ENCODE results near the gene ZNF423.

ZNF423 gene

GRCh38 chr16:49473773-49474172 is 382.1 kb downstream of the ZNF423 start:
- no peaks in the 10 kb centered on the region for H4K20me1 ChIP-seq (ENCODE audit: insufficient read depth, low read length)
- H3K4me3 ChIP-seq (ENCODE audit: low read depth, low read length, poor library complexity, severe bottlenecking) = no peak overlapping the region
- 0 out of 2 replicates have a peak, but pooled peaks cover 4% of the 10 kb centered on the region for H3K27me3 ChIP-seq (ENCODE audit: insufficient read depth, low read length)
- no peaks in the 10 kb centered on the region for H3K36me3 ChIP-seq (ENCODE audit: insufficient read depth, low read length)
- H3K79me2 ChIP-seq (ENCODE audit: insufficient read depth, low read length) = no peaks in the 10 kb centered on the region
- no peak for TF ChIP-seq EZH2 (IDR thresholded peaks at IDR 0.05; ENCODE audit: borderline replicate concordance, low read length)
- no peak for TF ChIP-seq CTCF (IDR thresholded peaks at IDR 0.05; ENCODE audit: low read length)
- H3K4me1 ChIP-seq (ENCODE audit: insufficient read depth, low read length, severe bottlenecking) = peaks cover 7% of the 10 kb centered on the region
- H3K27ac ChIP-seq (ENCODE audit: low read depth, low read length, poor library complexity, severe bottlenecking) = no peak overlapping the region
- H3K9ac ChIP-seq (ENCODE audit: low read length) = no peak overlapping the region
- no peak overlapping the region for H2AFZ ChIP-seq (ENCODE audit: low read length)
- no peak overlapping the region for H3K4me2 ChIP-seq (ENCODE audit: low read length)
- no peaks in the 10 kb centered on the region for H3K9me3 ChIP-seq (ENCODE audit: low read length)
- H3F3A ChIP-seq (ENCODE audit: insufficient read depth, low read length) = no peaks in the 10 kb centered on the region
- no peaks in the 10 kb centered on the region for H3K9me2 ChIP-seq (ENCODE audit: low read depth, low read length)

- TF ChIP-seq EZH2 (IDR thresholded peaks at IDR 0.05; ENCODE audit: borderline replicate concordance, low read length) (no peak), CTCF (IDR thresholded peaks at IDR 0.05; ENCODE audit: low read length) (no peak)
- H3K9me2 ChIP-seq (ENCODE audit: low read depth, low read length) = no peaks in the 10 kb centered on the region
- no peaks in the 10 kb centered on the region for H4K20me1 ChIP-seq (ENCODE audit: insufficient read depth, low read length)
- no peak overlapping the region for H2AFZ ChIP-seq (ENCODE audit: low read length)
- H3K27me3 ChIP-seq (ENCODE audit: insufficient read depth, low read length) = 0 out of 2 replicates have a peak, but pooled peaks cover 4% of the 10 kb centered on the region
- H3K9me3 ChIP-seq (ENCODE audit: low read length) = no peaks in the 10 kb centered on the region
- no peak overlapping the region for H3K4me2 ChIP-seq (ENCODE audit: low read length)
- no peak overlapping the region for H3K9ac ChIP-seq (ENCODE audit: low read length)
- no peaks in the 10 kb centered on the region for H3F3A ChIP-seq (ENCODE audit: insufficient read depth, low read length)
- H3K27ac ChIP-seq (ENCODE audit: low read depth, low read length, poor library complexity, severe bottlenecking) = no peak overlapping the region
- H3K4me1 ChIP-seq (ENCODE audit: insufficient read depth, low read length, severe bottlenecking) = peaks cover 3% of the 10 kb centered on the region
- no peaks in the 10 kb centered on the region for H3K79me2 ChIP-seq (ENCODE audit: insufficient read depth, low read length)
- H3K4me3 ChIP-seq (ENCODE audit: low read depth, low read length, poor library complexity, severe bottlenecking) = no peak overlapping the region
- H3K36me3 ChIP-seq (ENCODE audit: insufficient read depth, low read length) = no peaks in the 10 kb centered on the region
Observed at GRCh38 chr16:49473131-49473530, 382.8 kb downstream of the ZNF423 start.

GRCh38 chr16:49472598-49472997 is 383.3 kb downstream of the ZNF423 start:
- no peak overlapping the region for H3K27ac ChIP-seq (ENCODE audit: low read depth, low read length, poor library complexity, severe bottlenecking)
- TF ChIP-seq CTCF (IDR thresholded peaks at IDR 0.05; ENCODE audit: low read length) (no peak), EZH2 (IDR thresholded peaks at IDR 0.05; ENCODE audit: borderline replicate concordance, low read length) (no peak)

More at GRCh38 chr16:49472598-49472997, 383.3 kb downstream of the ZNF423 start:
- H3K4me3 ChIP-seq (ENCODE audit: low read depth, low read length, poor library complexity, severe bottlenecking) = no peak overlapping the region
- no peaks in the 10 kb centered on the region for H3K79me2 ChIP-seq (ENCODE audit: insufficient read depth, low read length)
- no peaks in the 10 kb centered on the region for H3F3A ChIP-seq (ENCODE audit: insufficient read depth, low read length)
- H3K4me2 ChIP-seq (ENCODE audit: low read length) = no peak overlapping the region
- no peaks in the 10 kb centered on the region for H3K9me2 ChIP-seq (ENCODE audit: low read depth, low read length)
- H4K20me1 ChIP-seq (ENCODE audit: insufficient read depth, low read length) = no peaks in the 10 kb centered on the region
- H3K36me3 ChIP-seq (ENCODE audit: insufficient read depth, low read length) = no peaks in the 10 kb centered on the region
- H3K27me3 ChIP-seq (ENCODE audit: insufficient read depth, low read length) = 0 out of 2 replicates have a peak, but pooled peaks cover 4% of the 10 kb centered on the region
- H2AFZ ChIP-seq (ENCODE audit: low read length) = no peak overlapping the region
- no peaks in the 10 kb centered on the region for H3K9me3 ChIP-seq (ENCODE audit: low read length)
- no peaks in the 10 kb centered on the region for H3K4me1 ChIP-seq (ENCODE audit: insufficient read depth, low read length, severe bottlenecking)
- no peak overlapping the region for H3K9ac ChIP-seq (ENCODE audit: low read length)
